WTC11 (cell line): ENCODE data around the gene PIANP. TPM values are rescaled to one million over a fixed set of nuclear protein-coding genes. Genes with fewer than 3 reads are reported as not detected.
A peak's percentile ranks its signal among the peaks of the same experiment; 100 is the strongest.

Experiments used
- NFATC4 ChIP-seq: fragments of 250-450 bp; sonication (Bioruptor Pico); IDR thresholded peaks from 2 replicates; pipeline ENCODE4 v1.9.0; 2021; ENCODE audit warnings: mild to moderate bottlenecking
- NR1H2 ChIP-seq: sonication (generic); formaldehyde crosslinking; IDR thresholded peaks from 2 replicates; pipeline ENCODE4 v1.9.0; 2021; ENCODE audit warnings: mild to moderate bottlenecking, moderate library complexity, missing genetic modification reagents
- ZNF219 ChIP-seq: sonication (generic); formaldehyde crosslinking; IDR thresholded peaks from 2 replicates; pipeline ENCODE4 v1.8.0; 2023; ENCODE audit warnings: missing genetic modification reagents, mild to moderate bottlenecking, borderline replicate concordance
- ZNF232 ChIP-seq: sonication (generic); formaldehyde crosslinking; IDR thresholded peaks from 2 replicates; pipeline ENCODE4 v1.8.0; 2022; ENCODE audit warnings: mild to moderate bottlenecking, missing genetic modification reagents
- ZNF416 ChIP-seq: fragments of 250-450 bp; sonication (Bioruptor Pico); IDR thresholded peaks from 2 replicates; pipeline ENCODE4 v1.9.0; 2021; ENCODE audit warnings: mild to moderate bottlenecking, inconsistent platforms
- total RNA-seq: library from RNA; stranded (reverse); gene quantifications from 3 replicates; pipeline ENCODE4 v1.2.3, GENCODE V29; 2021
- TF ChIP-seq, protein P1 (sequence below): sonication (generic); formaldehyde crosslinking; IDR thresholded peaks from 2 replicates; pipeline ENCODE4 v1.8.0; 2023; ENCODE audit warnings: missing genetic modification reagents, mild to moderate bottlenecking, borderline replicate concordance
- TF ChIP-seq, protein P2 (sequence below): sonication (generic); formaldehyde crosslinking; IDR thresholded peaks from 2 replicates; pipeline ENCODE4 v1.8.0; 2022; ENCODE audit warnings: mild to moderate bottlenecking, missing genetic modification reagents
- TF ChIP-seq, protein P3 (sequence below): sonication (generic); formaldehyde crosslinking; IDR thresholded peaks from 2 replicates; pipeline ENCODE4 v1.8.1; 2023; ENCODE audit warnings: mild to moderate bottlenecking, missing genetic modification reagents
- TF ChIP-seq, protein P4 (sequence below): sonication (generic); formaldehyde crosslinking; IDR thresholded peaks from 2 replicates; pipeline ENCODE4 v1.8.1; 2023; ENCODE audit warnings: mild to moderate bottlenecking, missing genetic modification reagents, borderline replicate concordance
- TF ChIP-seq, protein P5 (sequence below): sonication (generic); formaldehyde crosslinking; IDR thresholded peaks from 2 replicates; pipeline ENCODE4 v1.8.1; 2022; ENCODE audit warnings: mild to moderate bottlenecking, moderate library complexity, missing genetic modification reagents
- TF ChIP-seq, protein P6 (sequence below): sonication (generic); formaldehyde crosslinking; IDR thresholded peaks from 2 replicates; pipeline ENCODE4 v1.8.1; 2023; ENCODE audit warnings: mild to moderate bottlenecking, missing genetic modification reagents, moderate library complexity
- TF ChIP-seq, protein P7 (sequence below): sonication (generic); formaldehyde crosslinking; IDR thresholded peaks from 2 replicates; pipeline ENCODE4 v1.8.0; 2023; ENCODE audit warnings: mild to moderate bottlenecking, missing genetic modification reagents
- TF ChIP-seq, protein P8 (sequence below): fragments of 250-450 bp; sonication (Bioruptor Pico); IDR thresholded peaks from 2 replicates; pipeline ENCODE4 v2.1.2; 2022; ENCODE audit warnings: mild to moderate bottlenecking, moderate library complexity
- TF ChIP-seq, protein P9 (sequence below): sonication (generic); formaldehyde crosslinking; IDR thresholded peaks from 2 replicates; pipeline ENCODE4 v1.8.1; 2022; ENCODE audit warnings: low read depth, missing genetic modification reagents, borderline replicate concordance

PIANP gene
- total RNA-seq, 1 experiment from 2014 or later = 7.7 TPM

DNA sequence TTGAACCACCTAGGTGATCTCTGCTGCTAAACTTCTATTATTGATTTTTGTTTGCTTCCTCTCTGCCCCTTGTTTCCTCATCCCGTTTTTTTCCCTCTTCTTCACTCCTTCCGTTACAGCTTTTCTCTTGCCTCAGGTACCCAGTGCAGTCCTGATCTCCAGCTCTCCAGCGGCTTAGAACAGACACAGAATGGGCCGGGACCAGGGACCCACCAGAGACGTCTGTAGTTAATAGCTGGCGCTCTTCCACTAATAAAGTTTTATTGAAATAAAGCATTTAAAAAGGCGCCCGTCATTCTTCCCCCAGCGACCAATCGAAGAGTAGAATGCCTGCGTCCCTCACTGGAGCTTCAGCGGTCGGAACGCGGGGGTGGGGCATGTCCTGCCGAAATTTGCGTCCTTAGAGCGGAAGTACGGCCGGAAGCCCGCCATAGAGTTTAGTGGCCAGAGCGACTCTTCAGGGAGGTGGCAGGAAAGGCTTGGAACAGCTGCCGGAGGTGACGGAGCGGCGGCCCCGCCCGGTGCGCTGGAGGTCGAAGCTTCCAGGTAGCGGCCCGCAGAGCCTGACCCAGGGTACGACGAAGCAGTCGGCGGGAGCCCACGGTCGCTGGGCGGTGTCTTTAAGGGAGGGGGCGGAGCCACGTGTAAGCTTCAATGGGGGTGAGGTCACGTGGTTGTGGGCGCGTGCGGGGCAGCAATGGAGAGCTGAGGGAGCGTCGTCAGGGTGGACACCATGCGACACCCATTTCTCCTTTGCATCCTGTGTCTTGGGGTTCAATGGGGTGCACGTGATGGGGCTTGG, 23.2 kb upstream of the PIANP start, which contains the start of gene COPS7A (continued):
- TF ChIP-seq, protein P1, sequence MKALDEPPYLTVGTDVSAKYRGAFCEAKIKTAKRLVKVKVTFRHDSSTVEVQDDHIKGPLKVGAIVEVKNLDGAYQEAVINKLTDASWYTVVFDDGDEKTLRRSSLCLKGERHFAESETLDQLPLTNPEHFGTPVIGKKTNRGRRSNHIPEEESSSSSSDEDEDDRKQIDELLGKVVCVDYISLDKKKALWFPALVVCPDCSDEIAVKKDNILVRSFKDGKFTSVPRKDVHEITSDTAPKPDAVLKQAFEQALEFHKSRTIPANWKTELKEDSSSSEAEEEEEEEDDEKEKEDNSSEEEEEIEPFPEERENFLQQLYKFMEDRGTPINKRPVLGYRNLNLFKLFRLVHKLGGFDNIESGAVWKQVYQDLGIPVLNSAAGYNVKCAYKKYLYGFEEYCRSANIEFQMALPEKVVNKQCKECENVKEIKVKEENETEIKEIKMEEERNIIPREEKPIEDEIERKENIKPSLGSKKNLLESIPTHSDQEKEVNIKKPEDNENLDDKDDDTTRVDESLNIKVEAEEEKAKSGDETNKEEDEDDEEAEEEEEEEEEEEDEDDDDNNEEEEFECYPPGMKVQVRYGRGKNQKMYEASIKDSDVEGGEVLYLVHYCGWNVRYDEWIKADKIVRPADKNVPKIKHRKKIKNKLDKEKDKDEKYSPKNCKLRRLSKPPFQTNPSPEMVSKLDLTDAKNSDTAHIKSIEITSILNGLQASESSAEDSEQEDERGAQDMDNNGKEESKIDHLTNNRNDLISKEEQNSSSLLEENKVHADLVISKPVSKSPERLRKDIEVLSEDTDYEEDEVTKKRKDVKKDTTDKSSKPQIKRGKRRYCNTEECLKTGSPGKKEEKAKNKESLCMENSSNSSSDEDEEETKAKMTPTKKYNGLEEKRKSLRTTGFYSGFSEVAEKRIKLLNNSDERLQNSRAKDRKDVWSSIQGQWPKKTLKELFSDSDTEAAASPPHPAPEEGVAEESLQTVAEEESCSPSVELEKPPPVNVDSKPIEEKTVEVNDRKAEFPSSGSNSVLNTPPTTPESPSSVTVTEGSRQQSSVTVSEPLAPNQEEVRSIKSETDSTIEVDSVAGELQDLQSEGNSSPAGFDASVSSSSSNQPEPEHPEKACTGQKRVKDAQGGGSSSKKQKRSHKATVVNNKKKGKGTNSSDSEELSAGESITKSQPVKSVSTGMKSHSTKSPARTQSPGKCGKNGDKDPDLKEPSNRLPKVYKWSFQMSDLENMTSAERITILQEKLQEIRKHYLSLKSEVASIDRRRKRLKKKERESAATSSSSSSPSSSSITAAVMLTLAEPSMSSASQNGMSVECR (CRISPR knock-in tag) = peak; percentile 95
- TF ChIP-seq, protein P2, sequence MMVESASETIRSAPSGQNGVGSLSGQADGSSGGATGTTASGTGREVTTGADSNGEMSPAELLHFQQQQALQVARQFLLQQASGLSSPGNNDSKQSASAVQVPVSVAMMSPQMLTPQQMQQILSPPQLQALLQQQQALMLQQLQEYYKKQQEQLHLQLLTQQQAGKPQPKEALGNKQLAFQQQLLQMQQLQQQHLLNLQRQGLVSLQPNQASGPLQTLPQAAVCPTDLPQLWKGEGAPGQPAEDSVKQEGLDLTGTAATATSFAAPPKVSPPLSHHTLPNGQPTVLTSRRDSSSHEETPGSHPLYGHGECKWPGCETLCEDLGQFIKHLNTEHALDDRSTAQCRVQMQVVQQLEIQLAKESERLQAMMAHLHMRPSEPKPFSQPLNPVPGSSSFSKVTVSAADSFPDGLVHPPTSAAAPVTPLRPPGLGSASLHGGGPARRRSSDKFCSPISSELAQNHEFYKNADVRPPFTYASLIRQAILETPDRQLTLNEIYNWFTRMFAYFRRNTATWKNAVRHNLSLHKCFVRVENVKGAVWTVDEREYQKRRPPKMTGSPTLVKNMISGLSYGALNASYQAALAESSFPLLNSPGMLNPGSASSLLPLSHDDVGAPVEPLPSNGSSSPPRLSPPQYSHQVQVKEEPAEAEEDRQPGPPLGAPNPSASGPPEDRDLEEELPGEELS = peak; percentile 98
- TF ChIP-seq, protein P3, sequence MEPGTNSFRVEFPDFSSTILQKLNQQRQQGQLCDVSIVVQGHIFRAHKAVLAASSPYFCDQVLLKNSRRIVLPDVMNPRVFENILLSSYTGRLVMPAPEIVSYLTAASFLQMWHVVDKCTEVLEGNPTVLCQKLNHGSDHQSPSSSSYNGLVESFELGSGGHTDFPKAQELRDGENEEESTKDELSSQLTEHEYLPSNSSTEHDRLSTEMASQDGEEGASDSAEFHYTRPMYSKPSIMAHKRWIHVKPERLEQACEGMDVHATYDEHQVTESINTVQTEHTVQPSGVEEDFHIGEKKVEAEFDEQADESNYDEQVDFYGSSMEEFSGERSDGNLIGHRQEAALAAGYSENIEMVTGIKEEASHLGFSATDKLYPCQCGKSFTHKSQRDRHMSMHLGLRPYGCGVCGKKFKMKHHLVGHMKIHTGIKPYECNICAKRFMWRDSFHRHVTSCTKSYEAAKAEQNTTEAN (CRISPR knock-in tag) = peak; percentile 93
- TF ChIP-seq, protein P4, sequence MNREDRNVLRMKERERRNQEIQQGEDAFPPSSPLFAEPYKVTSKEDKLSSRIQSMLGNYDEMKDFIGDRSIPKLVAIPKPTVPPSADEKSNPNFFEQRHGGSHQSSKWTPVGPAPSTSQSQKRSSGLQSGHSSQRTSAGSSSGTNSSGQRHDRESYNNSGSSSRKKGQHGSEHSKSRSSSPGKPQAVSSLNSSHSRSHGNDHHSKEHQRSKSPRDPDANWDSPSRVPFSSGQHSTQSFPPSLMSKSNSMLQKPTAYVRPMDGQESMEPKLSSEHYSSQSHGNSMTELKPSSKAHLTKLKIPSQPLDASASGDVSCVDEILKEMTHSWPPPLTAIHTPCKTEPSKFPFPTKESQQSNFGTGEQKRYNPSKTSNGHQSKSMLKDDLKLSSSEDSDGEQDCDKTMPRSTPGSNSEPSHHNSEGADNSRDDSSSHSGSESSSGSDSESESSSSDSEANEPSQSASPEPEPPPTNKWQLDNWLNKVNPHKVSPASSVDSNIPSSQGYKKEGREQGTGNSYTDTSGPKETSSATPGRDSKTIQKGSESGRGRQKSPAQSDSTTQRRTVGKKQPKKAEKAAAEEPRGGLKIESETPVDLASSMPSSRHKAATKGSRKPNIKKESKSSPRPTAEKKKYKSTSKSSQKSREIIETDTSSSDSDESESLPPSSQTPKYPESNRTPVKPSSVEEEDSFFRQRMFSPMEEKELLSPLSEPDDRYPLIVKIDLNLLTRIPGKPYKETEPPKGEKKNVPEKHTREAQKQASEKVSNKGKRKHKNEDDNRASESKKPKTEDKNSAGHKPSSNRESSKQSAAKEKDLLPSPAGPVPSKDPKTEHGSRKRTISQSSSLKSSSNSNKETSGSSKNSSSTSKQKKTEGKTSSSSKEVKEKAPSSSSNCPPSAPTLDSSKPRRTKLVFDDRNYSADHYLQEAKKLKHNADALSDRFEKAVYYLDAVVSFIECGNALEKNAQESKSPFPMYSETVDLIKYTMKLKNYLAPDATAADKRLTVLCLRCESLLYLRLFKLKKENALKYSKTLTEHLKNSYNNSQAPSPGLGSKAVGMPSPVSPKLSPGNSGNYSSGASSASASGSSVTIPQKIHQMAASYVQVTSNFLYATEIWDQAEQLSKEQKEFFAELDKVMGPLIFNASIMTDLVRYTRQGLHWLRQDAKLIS (CRISPR knock-in tag) = peak; percentile 85; the same call in 1 of the 2 replicates
- TF ChIP-seq, protein P5, sequence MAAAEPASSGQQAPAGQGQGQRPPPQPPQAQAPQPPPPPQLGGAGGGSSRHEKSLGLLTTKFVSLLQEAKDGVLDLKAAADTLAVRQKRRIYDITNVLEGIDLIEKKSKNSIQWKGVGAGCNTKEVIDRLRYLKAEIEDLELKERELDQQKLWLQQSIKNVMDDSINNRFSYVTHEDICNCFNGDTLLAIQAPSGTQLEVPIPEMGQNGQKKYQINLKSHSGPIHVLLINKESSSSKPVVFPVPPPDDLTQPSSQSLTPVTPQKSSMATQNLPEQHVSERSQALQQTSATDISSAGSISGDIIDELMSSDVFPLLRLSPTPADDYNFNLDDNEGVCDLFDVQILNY (CRISPR knock-in tag) = peak; percentile 91
- TF ChIP-seq, protein P6, sequence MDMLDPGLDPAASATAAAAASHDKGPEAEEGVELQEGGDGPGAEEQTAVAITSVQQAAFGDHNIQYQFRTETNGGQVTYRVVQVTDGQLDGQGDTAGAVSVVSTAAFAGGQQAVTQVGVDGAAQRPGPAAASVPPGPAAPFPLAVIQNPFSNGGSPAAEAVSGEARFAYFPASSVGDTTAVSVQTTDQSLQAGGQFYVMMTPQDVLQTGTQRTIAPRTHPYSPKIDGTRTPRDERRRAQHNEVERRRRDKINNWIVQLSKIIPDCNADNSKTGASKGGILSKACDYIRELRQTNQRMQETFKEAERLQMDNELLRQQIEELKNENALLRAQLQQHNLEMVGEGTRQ (CRISPR knock-in tag) = peak; percentile 95
- TF ChIP-seq, protein P7, sequence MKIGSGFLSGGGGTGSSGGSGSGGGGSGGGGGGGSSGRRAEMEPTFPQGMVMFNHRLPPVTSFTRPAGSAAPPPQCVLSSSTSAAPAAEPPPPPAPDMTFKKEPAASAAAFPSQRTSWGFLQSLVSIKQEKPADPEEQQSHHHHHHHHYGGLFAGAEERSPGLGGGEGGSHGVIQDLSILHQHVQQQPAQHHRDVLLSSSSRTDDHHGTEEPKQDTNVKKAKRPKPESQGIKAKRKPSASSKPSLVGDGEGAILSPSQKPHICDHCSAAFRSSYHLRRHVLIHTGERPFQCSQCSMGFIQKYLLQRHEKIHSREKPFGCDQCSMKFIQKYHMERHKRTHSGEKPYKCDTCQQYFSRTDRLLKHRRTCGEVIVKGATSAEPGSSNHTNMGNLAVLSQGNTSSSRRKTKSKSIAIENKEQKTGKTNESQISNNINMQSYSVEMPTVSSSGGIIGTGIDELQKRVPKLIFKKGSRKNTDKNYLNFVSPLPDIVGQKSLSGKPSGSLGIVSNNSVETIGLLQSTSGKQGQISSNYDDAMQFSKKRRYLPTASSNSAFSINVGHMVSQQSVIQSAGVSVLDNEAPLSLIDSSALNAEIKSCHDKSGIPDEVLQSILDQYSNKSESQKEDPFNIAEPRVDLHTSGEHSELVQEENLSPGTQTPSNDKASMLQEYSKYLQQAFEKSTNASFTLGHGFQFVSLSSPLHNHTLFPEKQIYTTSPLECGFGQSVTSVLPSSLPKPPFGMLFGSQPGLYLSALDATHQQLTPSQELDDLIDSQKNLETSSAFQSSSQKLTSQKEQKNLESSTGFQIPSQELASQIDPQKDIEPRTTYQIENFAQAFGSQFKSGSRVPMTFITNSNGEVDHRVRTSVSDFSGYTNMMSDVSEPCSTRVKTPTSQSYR (CRISPR knock-in tag) = peak; percentile 97
- no peak for TF ChIP-seq NFATC4 (CRISPR knock-in tag)
- peak; percentile 79; the same call in 1 of the 2 replicates for TF ChIP-seq NR1H2 (CRISPR knock-in tag)
- 0 out of 2 replicates have a peak, but pooled peaks have one; percentile 73 for TF ChIP-seq ZNF219 (CRISPR knock-in tag)
- TF ChIP-seq ZNF232 (CRISPR knock-in tag) = peak; percentile 89; the same call in 1 of the 2 replicates
- TF ChIP-seq, protein P8, sequence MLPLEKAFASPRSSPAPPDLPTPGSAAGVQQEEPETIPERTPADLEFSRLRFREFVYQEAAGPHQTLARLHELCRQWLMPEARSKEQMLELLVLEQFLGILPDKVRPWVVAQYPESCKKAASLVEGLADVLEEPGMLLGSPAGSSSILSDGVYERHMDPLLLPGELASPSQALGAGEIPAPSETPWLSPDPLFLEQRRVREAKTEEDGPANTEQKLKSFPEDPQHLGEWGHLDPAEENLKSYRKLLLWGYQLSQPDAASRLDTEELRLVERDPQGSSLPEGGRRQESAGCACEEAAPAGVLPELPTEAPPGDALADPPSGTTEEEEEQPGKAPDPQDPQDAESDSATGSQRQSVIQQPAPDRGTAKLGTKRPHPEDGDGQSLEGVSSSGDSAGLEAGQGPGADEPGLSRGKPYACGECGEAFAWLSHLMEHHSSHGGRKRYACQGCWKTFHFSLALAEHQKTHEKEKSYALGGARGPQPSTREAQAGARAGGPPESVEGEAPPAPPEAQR (CRISPR knock-in tag) = no peak
- TF ChIP-seq ZNF416 = no peak
- TF ChIP-seq, protein P9, sequence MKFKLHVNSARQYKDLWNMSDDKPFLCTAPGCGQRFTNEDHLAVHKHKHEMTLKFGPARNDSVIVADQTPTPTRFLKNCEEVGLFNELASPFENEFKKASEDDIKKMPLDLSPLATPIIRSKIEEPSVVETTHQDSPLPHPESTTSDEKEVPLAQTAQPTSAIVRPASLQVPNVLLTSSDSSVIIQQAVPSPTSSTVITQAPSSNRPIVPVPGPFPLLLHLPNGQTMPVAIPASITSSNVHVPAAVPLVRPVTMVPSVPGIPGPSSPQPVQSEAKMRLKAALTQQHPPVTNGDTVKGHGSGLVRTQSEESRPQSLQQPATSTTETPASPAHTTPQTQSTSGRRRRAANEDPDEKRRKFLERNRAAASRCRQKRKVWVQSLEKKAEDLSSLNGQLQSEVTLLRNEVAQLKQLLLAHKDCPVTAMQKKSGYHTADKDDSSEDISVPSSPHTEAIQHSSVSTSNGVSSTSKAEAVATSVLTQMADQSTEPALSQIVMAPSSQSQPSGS (CRISPR knock-in tag) = peak; percentile 88; the same call in 1 of the 2 replicates
